Right ventricle myocardium inferior (tissue), 1 donor: ENCODE results near the gene PRMT5. TPM values are rescaled to one million over a fixed set of nuclear protein-coding genes. Genes with fewer than 3 reads are reported as not detected.
"Not testable (repeated sequence)": the region's sequence is repeated elsewhere in the genome, so short reads cannot be mapped to it uniquely, and the experiment has no call there.

ENCODE experiments used
- ATAC-seq: fragments of 200-7000 bp; cut with Tn5 transposase; one replicate; pipeline ENCODE4 v1.9.1; 2020; ENCODE audit warnings: mild to moderate bottlenecking, moderate library complexity
- DNase-seq: peaks from one replicate; pipeline ENCODE4 v3.0.0; 2021; ENCODE audit errors: missing footprints
- intact Hi-C: fragments of 100-400 bp; cut with DNase I; formaldehyde crosslinking; loops from one replicate; pipeline ENCODE4 v1.11.0; 2022
- total RNA-seq: library from RNA; stranded (reverse); fragmentation: NEBNext Ultra II Directional; extraction: Animal tissue kit (Norgen Biotek cat#: 25700); gene quantifications from one replicate; pipeline ENCODE4 v1.2.1, GENCODE V29; 2021
- donor health status: DM: no; HTN: yes; CAD: no; lungs with severe emphysema.

The PRMT5 gene
- total RNA-seq, 1 donor from 2014 or later, result 48.7 TPM

DNA sequence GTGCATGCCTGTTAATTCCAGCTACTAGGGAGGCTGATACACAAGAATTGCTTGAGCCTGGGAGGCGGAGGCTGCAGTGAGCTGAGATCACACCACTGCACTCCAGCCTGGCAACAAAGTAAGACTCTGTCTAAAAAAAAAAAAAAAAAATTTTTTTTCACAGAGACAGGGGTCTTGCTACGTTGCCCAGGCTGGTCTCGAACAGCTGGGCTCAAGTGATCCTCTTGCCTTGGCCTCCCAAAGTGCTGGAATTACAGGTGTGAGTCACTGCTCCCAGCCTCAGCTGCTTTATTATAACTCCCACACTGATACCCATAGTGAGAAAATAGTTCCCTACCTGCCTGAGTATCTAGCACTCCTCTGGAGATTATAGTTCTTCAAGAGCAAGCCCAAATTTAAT is 16.5 kb upstream of the PRMT5 start:
- ATAC-seq, result no peak
- intact Hi-C loops, result no loop called here
- DNase-seq, result no peak

DNA sequence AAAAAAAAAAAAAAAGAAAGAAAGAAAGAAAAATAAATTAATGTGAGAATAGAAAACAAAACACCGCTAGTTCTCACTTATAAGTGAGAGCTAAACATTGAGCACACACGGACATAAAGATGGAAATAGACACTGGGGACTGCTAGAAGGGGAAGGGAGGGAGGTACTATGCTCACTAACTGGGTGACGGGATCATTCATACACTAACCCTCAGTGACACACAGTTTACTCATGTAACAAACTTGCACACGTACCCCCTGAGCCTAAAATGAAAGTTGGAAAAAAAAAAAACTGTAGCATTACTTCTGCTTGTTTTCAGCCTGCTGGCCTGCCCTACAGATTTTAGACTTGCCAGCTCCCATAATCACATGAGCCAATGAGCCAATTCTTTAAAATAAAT is 10.5 kb upstream of the PRMT5 start:
- DNase-seq, result no peak

DNA sequence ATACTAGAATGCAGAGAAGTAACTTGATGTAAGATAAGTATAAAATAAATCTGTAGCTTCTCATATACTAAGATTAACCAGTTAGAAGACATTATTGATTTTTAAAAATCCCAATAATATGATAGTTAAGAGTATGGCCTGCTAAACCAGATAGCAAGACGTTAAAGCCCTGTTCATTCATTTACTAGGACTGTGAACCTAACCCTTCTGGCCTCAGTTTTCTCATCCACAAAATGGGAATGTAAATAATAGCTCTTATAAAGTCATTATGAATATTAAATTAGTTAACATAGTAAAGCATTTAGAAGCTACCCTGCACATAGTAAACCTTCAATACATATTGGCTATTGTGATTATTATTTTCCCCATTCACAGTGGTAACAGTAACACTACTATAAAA is 6.0 kb upstream of the PRMT5 start:
- intact Hi-C loops, result no loop called here
- DNase-seq, result no peak
- no peak for ATAC-seq

More for the DNA sequence above, 10.5 kb upstream of the PRMT5 start:
- ATAC-seq, result no peak
- intact Hi-C loops, result no loop called here

DNA sequence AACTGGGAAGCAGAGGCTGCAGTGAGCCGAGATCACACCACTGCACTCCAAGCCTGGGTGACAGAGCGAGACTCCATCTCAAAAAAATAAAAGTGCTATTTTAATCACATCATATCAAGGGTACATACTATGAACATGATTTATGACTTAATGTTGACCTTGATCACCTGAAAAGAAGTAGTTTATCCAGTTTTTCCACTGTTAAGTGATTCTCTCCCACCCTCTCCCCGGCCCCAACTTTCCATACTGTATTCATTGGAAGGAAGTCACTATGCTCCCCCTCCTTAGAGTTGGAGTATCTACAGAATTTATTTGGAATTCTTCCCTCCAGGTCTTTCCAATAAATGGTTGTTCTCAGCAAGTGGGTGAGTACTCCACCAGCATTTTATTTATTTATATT is 3.0 kb upstream of the PRMT5 start:
- ATAC-seq (no peak), DNase-seq (no peak)
- intact Hi-C loops, result no loop called here

DNA sequence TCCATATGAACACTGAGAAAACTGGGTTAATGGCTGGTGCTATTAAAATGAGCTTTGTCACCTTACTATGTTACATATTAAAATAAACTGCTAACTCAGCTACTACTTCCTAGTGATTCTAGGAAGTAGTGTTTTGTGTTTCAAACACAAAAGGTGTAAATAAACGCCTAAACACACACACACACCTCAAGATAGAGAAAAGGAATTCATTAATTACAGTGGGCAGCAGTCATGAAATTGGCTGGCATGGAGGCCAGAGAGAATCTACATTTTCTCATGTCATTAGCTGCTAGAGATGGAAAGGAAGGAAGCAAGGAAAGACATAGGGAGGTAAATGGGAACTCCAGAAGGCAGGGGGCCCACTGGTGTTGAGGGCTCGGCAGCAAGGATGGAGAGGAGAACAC is 787 bp upstream of the PRMT5 start:
- intact Hi-C loops, result loop anchor here (2.0 to 5.0 kb wide), 4 partner anchors 53 to 1187 kb away; partner anchors contain the start of genes AJUBA, CDH24 and LRP10
- ATAC-seq, result no peak
- no peak for DNase-seq

DNA sequence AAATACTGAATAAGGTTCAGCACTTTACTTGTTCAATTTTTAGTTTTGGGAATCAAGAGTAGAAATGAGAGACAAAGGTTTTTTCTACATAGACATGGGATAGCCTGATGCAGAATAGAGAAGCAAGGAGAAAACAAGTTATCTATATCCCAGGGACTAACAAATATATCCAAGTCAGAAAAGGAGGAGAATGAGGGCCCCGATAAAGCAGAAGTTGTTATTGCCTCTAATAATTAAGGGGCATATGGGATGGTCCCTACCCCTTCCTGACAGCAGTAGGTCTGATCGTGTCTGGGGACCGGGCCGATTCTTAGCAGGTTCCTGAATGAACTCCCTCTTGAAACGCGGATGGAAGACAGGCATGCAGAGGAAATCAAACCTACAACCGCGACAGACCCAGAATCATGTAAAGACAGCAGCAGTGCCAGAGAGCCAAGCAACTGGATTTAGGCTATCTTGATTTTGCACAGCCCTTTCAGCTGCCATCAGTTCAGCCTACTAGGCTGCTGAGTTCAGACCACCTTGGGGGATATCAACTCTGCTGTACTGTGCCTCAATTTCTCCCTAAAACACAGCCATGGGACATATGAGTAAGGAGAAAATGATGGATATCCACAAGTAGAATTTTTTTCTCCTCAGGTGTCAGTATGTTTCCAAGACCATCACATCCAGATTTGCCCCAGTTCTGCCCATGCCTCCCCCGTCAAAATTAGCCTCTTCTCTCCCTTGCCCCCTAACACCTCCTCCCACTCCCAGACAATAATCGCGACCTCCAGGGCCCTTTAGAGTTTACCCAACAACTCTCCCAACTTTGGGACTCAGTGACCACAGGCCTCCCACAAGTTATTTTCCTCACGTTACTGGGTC is 706 bp downstream of the PRMT5 start:
- DNase-seq (no peak), ATAC-seq (no peak)
- intact Hi-C loops, result loop anchor here (2.0 to 5.0 kb wide), 3 partner anchors 58 to 1189 kb away; partner anchors contain the start of genes CDH24 and LRP10

DNA sequence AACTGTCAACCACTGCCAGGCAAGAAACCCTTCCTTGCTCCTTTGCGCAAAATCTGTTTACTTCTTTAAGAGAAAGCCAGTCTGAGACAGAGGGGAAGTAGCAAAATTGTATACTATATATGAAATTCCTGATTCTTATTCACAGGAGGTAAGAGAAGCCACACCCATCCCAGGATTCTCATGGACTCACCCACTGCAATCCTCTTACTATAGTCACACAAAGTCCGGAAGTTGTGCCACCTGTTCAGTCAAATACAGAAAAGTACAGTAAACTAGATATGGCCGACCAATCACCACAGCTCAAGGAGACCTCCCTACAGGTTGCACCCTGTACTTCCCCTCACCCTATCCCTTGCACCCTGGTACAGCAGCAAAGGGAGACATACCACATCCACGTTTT is 2.9 kb downstream of the PRMT5 start:
- intact Hi-C loops, result loop anchor here (5.0 kb wide), 2 partner anchors 131 to 1191 kb away; partner anchors contain the start of gene CDH24
- ATAC-seq (no peak), DNase-seq (no peak)

DNA sequence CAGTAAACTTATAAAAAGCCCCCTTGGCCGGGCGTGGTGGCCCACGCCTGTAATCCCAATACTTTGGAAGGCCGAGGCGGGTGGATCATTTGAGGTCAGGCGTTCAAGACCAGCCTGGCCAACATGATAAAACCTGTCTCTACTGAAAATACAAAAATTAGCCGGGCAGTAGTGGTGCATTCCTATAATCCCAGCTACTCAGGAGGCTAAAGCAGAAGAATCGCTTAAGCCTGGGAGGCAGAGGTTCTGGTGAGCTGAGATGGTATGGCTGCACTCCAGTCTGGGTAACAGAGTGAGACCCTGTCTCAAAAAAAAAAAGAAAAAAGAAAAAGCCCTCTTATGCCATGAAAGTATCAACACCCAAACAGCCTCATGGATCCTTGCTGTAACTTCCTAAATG is 3.7 kb downstream of the PRMT5 start:
- intact Hi-C loops, result loop anchor here (5.0 kb wide), 2 partner anchors 132 to 1192 kb away; partner anchors contain the start of gene CDH24
- DNase-seq (no peak), ATAC-seq (no peak)

DNA sequence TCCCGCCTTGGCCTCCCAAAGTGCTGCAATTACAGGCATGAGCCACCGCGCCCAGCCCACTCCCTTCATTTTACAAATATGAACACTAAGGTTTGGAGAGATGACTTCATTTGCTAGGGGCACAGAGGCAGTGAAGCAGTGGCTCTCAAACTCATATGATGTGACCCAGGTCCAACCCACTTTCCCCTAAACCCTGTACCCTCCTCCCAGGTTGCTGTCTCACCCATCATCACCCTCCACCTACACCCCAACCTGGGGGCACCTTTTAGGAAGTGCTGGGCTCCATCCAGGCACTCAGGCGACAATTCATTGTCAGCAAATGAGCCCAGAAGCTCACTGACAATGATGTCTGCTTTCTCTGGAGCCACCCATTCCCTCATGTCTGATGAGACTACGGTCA is 5.4 kb downstream of the PRMT5 start:
- intact Hi-C loops, result no loop called here
- ATAC-seq (no peak), DNase-seq (no peak)

DNA sequence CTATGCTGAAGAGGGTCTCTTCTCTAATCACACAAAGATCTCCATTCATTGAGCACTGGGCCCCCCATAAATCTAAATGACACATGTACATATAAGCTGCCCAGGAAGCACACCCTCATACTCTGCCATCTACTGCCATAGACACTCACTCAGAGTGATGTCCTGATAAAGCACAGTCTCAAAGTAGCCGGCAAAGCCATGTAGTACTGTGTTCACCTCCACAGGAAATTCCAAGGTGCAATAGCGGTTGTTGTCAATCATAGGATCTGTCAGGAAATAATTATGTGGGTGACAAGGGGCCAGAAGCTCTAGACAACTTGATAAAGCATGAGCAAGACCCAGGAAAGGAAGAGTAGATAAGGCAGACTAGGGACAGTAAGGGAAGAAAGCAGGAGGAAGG is 6.9 kb downstream of the PRMT5 start:
- intact Hi-C loops, result no loop called here
- no peak for ATAC-seq

DNA sequence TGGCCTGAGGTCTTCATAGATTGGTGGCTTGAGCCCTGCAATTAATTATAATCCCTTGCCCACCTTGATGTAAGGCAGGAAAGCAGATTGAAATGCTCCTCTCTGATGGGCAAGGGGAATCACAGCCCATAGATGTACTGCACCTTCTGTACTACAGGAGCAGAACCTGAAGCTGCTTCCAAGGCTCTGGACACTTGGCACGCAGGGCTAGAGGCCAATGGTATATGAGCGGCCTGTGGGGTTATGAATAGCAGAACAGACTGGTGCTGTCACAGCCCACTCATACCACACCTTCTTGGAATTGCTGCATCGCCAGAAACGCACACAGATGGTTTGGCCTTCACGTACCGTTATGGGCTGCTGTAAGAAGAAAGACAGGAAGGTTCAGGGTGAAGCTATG is 8.5 kb downstream of the PRMT5 start:
- ATAC-seq, result peak; percentile 40
- no peak for DNase-seq
- intact Hi-C loops, result no loop called here

More for the DNA sequence above, 6.9 kb downstream of the PRMT5 start:
- DNase-seq, result no peak

DNA sequence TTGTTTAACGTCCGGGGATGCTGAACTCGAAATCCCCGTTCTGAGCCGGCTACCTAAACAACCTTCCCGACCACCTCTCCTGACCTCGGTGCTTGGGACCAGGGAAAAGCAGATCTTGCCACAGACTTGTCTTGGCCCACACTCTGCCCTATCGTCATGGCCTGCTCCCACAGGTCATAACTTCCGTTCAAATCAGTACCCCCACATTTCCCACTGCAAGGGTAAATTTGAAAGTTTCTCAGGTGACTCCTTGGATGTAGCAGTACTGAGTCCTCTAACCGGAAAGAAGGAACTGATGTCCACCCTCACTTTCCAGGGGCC is 9.6 kb downstream of the PRMT5 start:
- peak; percentile 3 for ATAC-seq
- intact Hi-C loops, result loop anchor here (5.0 kb wide), 2 partner anchors 47 to 92 kb away; partner anchors contain the start of genes LRP10 and MRPL52
- DNase-seq, result no peak

DNA sequence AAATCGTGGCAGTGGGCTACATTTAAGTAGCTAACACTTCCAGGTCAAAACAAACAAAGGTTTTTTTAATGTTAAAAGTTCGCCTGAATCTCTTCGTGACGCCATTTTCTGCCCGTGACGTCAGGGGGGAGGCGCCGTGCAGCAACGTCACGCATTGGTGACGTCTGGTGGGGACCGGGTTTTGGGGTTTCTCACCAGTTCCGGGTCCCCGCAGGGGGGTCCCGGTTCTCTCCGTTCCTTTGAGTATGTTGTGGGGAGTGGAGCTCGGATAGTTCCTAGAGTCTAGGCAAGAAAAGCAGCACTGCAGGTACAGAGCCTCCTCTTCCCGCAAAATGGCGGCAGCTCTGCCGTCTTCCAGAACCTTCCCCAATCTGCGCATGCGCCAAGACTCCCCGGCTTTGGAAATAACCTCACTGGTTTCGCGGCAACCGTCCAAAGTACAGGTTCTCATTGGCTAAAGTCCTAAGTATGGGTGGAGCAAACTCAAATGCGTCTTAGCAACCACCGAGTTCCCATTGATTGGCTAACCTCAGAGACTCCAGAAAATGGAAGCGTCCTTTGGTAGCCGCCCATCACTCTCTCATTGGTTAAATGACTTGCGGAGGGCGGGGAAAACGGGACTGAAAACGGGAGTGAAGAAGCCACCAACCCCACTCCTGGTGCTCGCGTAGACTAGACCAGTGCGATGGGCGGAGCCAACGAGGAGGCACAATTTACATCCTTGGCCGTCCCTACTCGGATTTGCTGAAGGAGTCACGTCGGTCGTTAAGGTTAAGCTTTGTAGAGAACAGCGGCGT is 10.2 kb downstream of the PRMT5 start, which contains the start of gene RBM23:
Gene RBM23, minus strand, starts transcription at position 346 of the 797 bp plus-strand sequence.
- intact Hi-C loops, result loop anchor here (5.0 kb wide), 2 partner anchors 47 to 92 kb away; partner anchors contain the start of genes LRP10 and MRPL52
- ATAC-seq (peak; percentile 95), DNase-seq (peak; percentile 100)

DNA sequence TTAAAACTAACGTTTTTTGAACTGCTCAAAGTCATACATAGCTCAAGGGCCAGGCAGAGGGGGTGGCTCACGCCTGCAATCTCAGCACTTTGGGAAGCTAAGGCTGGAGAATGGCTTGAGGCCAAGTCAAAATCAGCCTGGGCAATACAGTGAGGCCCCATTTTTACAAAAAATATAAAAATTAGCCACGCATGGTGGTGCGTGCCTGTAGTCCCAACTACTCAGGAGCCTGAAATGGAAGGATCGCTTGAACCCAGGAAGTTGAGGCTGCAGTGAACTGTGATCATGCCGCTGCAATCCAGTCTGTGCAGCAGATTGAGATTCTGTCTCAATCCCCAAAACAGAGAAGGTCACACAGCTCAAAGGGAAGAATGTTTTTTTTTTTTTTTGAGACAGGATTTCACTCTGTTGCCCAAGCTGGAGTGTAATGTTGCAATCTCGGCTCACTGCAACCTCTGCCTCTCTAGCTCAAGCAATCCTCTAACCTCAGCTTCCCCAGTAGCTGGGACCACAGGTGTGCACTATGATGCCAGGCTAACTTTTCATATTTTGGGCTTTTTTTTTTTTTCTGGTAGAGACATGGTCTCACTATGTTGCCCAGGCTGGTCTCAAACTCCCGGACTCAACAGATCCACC is 13.2 kb downstream of the PRMT5 start:
- intact Hi-C loops, result loop anchor here (5.0 kb wide), 2 partner anchors 44 to 89 kb away; partner anchors contain the start of genes LRP10 and MRPL52
- ATAC-seq (no peak), DNase-seq (peak; percentile 69)

DNA sequence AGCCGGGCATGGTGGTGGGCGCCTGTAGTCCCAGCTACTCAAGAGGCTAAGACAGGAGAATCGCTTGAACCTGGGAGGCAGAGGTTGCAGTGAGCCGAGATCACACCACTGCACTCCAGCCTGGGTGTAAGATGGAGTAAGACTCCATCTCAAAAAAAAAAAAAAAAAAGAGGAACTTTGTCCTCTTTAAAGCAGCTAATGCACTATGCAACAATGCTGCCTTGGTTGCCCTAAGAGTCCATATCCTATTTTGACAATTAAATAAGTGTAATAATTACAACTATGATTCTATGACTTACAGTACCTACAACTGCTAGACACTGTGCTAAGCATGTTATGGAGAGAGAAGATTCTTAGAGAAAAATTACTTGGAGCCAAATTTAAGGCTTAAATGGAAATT is 14.3 kb downstream of the PRMT5 start:
- ATAC-seq, DNase-seq: not testable (repeated sequence)
- intact Hi-C loops, result loop anchor here (5.0 kb wide), 2 partner anchors 43 to 88 kb away; partner anchors contain the start of genes LRP10 and MRPL52

DNA sequence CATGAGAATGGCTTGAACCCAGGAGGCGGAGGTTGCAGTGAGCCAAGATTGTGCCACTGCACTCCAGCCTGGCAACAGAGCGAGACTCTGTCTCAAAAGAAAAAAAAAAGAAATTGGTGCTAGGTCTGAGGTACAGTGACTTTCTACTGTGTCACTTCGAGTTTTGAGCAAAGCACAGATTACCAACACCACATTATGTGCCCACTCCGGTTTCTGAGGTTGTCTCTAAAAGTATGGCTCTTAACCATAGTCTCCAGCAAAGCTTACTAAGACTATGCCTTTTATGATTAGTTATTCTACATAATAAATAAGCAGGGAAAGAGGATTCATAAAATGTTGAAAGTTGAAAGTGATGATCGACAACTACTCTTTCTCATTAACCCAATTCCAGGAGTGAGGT is 18.3 kb downstream of the PRMT5 start:
- ATAC-seq (no peak), DNase-seq (no peak)
- intact Hi-C loops, result no loop called here

DNA sequence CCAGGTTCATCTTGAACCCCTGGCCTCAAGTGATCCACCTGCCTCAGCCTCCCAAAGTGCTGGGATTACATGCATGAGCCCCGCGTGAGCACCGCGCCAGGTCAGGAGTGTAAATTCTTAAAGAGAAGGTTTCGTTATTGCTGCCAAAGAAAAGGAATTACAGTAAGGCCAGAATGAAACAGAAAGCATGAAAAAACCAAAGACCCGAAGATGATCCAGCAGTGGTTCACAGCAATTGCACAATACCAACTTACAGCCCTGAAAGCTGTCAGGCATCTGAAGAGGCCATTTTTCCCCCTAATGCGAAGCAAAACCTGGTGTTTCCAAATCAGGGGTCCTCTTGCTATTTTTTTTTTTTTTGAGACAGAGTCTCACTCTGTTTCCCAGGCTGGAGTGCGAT is 20.6 kb downstream of the PRMT5 start:
- intact Hi-C loops, result no loop called here
- DNase-seq (no peak), ATAC-seq (no peak)

DNA sequence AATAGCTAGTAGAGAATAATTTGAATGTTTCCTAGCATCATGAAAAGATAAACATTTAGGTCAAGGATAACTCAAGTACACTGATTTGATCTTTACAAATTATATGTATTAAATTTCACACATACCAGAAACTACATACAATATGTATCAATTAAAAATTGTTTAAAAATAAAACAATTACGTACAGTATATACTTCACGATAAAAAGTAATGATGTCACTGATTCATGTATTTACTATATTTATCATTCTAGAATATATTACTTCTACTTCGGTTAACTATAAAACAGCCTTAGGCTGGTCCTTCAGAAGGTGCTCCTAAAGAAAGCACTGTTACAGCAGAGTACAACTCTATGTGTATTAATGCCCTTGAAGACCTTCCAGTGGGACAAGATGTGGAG is 21.7 kb downstream of the PRMT5 start:
- DNase-seq (no peak), ATAC-seq (no peak)
- intact Hi-C loops, result no loop called here

DNA sequence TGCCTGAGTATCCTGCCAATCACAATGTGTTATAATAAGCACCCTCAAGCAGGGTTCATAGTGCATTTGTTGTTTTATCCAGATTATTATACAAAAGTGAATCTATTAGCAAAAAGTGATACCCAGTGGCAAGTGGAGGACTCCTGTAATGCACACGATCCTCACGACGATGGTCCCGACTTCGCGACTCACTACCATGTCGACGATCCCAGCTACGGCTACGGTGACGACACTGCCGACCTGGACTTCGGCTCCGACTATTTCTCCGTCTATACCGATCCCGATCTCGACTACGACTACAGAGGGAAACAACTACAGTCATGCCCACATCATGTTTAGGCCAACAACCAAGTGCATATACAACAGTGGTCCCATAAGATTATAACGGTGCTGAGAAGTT is 23.1 kb downstream of the PRMT5 start:
- DNase-seq (no peak), ATAC-seq (no peak)
- intact Hi-C loops, result no loop called here
